Retinal pigment epithelial cell (primary cell): ENCODE data around the gene ELL2.

Source experiments
- DNase-seq: peaks from one replicate; pipeline ENCODE4 v3.0.0-alpha.2; 2010; ENCODE audit warnings: low read depth
- H3K4me3 ChIP-seq: 2 replicates; pipeline ENCODE4 v1.5.1; 2011; ENCODE audit warnings: mild to moderate bottlenecking, low read length, control low read depth, moderate library complexity
- CTCF ChIP-seq: conservative IDR thresholded peaks from 2 replicates; pipeline ENCODE4 v1.5.1; 2011; ENCODE audit warnings: low read depth, low read length, control low read depth, inconsistent platforms

ELL2 gene

DNA sequence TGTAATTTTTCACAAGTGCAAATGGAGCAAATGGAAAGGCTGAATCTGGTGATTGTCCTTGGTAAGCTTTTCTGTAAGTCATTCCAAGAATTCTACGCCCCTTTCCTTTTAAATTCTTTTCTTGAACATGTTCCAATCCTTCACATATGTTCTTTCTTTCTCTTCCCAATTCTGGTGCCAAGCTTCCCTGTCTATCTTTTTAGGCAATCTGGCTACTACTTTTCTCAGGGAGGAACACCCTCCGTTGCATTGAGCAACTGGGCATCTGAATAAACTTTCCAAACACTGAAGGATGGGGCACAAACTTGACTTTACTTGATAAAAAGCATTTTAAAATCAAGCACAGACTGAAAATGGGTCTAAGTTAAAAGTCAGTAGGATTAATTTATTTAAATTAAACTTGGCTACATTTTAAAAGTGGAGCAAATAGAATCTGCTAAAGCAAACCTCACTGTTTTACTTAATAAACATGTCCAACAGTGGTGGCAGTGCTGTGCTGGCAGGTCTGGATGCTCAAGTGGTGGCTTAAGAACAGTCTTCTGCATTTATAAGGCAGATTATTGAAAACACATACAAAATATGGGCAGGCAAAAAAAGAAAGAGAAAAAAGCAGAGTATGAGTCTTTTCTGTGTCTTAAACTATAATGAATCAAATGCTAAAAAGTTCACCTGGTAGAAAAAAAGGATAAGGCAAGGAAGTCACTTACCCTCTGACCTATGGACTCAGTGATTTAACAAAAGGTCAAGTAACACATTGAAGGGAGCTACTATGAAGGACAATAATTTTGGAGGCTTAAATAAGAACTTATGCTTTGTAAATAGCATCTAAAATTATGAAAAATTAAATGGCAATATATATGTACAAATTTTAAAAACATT, 5.4 kb downstream of the ELL2 start:
- peak; percentile 55 for DNase-seq
- TF ChIP-seq CTCF = no peak
- no peak overlapping the region for H3K4me3 ChIP-seq

DNA sequence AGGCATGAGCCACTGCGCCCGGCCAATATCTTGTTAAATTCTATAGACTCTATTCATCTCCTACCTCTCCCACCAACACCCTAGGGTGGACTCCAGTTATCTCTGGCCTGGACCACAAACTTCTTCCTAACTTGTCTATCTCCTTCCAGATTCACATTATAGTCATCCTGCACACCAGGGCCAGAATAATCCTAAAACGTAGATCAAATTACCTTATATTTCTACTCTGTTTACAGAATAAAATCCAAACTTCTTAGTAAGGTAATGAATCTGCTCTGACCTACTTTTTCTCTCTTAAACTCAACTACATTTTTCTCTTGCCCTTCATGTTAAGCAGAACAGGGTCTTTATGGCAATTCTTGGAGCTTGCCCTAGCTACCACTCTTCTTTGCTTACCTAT, 6.9 kb downstream of the ELL2 start:
- no peak for TF ChIP-seq CTCF
- no peak for DNase-seq
- no peak overlapping the region for H3K4me3 ChIP-seq

GRCh38 chr5:95953021-95953702, 8.5 kb downstream of the ELL2 start:
- no peak for DNase-seq
- no peak overlapping the region for H3K4me3 ChIP-seq
- TF ChIP-seq CTCF = no peak

DNA sequence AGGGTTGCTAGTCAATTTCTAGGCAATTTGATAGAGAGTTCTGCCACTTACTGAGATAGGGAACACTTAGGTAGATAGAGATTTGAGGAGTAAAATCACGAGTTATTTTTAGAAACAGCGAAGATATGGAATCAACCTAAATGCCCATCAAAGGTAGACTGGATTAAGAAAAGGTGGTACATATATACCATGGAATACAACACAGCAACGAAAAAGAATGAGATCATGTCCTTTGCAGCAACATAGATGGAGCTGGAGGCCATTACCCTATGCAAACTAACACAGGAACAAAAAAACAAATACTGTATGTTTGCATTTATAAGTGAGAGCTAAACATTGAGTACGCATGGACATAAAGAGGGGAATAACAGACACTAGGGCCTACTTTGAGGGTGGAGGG, 9.7 kb downstream of the ELL2 start:
- no peak for TF ChIP-seq CTCF
- DNase-seq = no peak
- H3K4me3 ChIP-seq = no peak overlapping the region

- no peak for DNase-seq
- no peak overlapping the region for H3K4me3 ChIP-seq
- no peak for TF ChIP-seq CTCF
Observed at GRCh38 chr5:95949810-95950209, 11.8 kb downstream of the ELL2 start.

DNA sequence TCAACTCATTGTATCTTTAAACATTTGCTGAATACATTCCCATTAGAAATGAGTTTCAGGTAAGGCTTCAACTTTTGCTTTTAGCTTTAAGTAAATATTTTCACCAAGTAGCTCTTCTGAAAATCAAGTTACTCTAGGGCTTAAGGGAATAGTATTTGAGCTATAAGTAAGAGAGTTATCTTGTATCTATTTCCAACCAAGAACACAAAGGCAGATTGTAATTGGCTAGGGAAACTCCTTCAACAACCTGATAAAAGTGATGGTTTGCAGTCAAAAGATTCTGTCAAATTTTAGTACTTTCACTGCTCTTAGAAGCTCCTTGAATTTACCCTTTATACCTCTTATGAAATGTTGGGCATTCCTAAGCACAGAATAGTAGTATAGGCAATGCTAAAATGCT, 13.0 kb downstream of the ELL2 start:
- DNase-seq = no peak
- H3K4me3 ChIP-seq = no peak overlapping the region
- TF ChIP-seq CTCF = no peak

- no peak for TF ChIP-seq CTCF
- DNase-seq = no peak
- no peak overlapping the region for H3K4me3 ChIP-seq
Observed at GRCh38 chr5:95946451-95946850, 15.2 kb downstream of the ELL2 start.
